CD14-positive monocyte (primary cell): ENCODE results near the gene MED28. TPM values are rescaled to one million over a fixed set of nuclear protein-coding genes. Genes with fewer than 3 reads are reported as not detected.

Experiments
- DNase-seq, 3 donors: peaks; one replicate each; pipeline ENCODE4 v3.0.0-alpha.2; 2011 to 2022
- H2AFZ ChIP-seq: 2 replicates; pipeline ENCODE4 v1.6.0; 2012; ENCODE audit warnings: mild to moderate bottlenecking, low read depth, low read length, inconsistent platforms; ENCODE audit not compliant: insufficient read depth, poor library complexity, severe bottlenecking
- H3K27ac ChIP-seq, 2 donors: 1 replicate in 1 of 2; 2 replicates in 1 of 2; pipeline ENCODE4 v1.5.1; 2012 to 2013; ENCODE audit warnings: low read length in 2 of 2, control low read depth in 1 of 2, inconsistent platforms in 1 of 2, low read depth in 1 of 2, mild to moderate bottlenecking in 1 of 2
- H3K27me3 ChIP-seq, 2 donors: one replicate each; pipeline versions ENCODE4 v1.6.0 to v1.6.1; 2011 to 2013; ENCODE audit warnings: low read length in 2 of 2; ENCODE audit not compliant: control insufficient read depth in 2 of 2, insufficient read depth in 2 of 2
- H3K36me3 ChIP-seq, 2 donors: replicated peaks in 1 of 2; 1 replicate in 1 of 2; 2 replicates in 1 of 2; pipeline versions ENCODE4 v1.5.1 to v1.6.1; 2012 to 2013; ENCODE audit warnings: low read length in 2 of 2, control low read depth in 1 of 2, inconsistent platforms in 1 of 2, mild to moderate bottlenecking in 1 of 2; ENCODE audit not compliant: insufficient read depth in 2 of 2, control insufficient read depth in 1 of 2
- H3K4me1 ChIP-seq, 2 donors: 1 replicate in 1 of 2; 2 replicates in 1 of 2; pipeline versions ENCODE4 v1.5.1 to v1.6.1; 2012 to 2013; ENCODE audit warnings: low read length in 2 of 2, control low read depth in 1 of 2, inconsistent platforms in 1 of 2, mild to moderate bottlenecking in 1 of 2, moderate library complexity in 1 of 2; ENCODE audit not compliant: insufficient read depth in 2 of 2, control insufficient read depth in 1 of 2
- H3K4me2 ChIP-seq: replicated peaks from 2 replicates; pipeline ENCODE3; 2012; ENCODE audit warnings: low read length, moderate library complexity, mild to moderate bottlenecking; ENCODE audit not compliant: poor library complexity, severe bottlenecking; ENCODE audit errors: extremely low read depth
- H3K4me3 ChIP-seq, 3 experiments: fragments of 200-600 bp in 1 of 3; sonication (generic) in 1 of 3; replicated peaks in 1 of 3; 1 replicate in 2 of 3; 2 replicates in 1 of 3; pipeline ENCODE4 v1.5.1; 2011 to 2013; ENCODE audit warnings: low read length in 3 of 3, mild to moderate bottlenecking in 3 of 3, control low read depth in 2 of 3, low read depth in 2 of 3, inconsistent platforms in 1 of 3, moderate library complexity in 1 of 3
- H3K79me2 ChIP-seq: 2 replicates; pipeline ENCODE4 v1.6.0; 2012; ENCODE audit warnings: mild to moderate bottlenecking, control low read depth, inconsistent platforms, low read length, moderate library complexity; ENCODE audit not compliant: insufficient read depth
- H3K9ac ChIP-seq: 2 replicates; pipeline ENCODE4 v1.6.0; 2017; ENCODE audit warnings: low read length, mild to moderate bottlenecking; ENCODE audit not compliant: insufficient read depth, poor library complexity, severe bottlenecking
- H3K9me3 ChIP-seq, 2 donors: replicated peaks in 1 of 2; 1 replicate in 1 of 2; 2 replicates in 1 of 2; pipeline versions ENCODE4 v1.5.1 to v1.6.1; 2012 to 2013; ENCODE audit warnings: low read length in 2 of 2, control low read depth in 1 of 2; ENCODE audit not compliant: control insufficient read depth in 1 of 2, insufficient read depth in 1 of 2
- H4K20me1 ChIP-seq: 2 replicates; pipeline ENCODE4 v1.6.0; 2012; ENCODE audit warnings: mild to moderate bottlenecking, low read length, control low read depth, moderate library complexity; ENCODE audit not compliant: insufficient read depth
- H3K27ac Mint-ChIP-seq, 7 donors: one replicate each; pipeline ENCODE4 v1.8.0; 2020; ENCODE audit warnings: mild to moderate bottlenecking in 7 of 7, mixed read lengths in 7 of 7, moderate library complexity in 6 of 7, inconsistent platforms in 2 of 7
- H3K27me3 Mint-ChIP-seq, 3 donors: one replicate each; pipeline ENCODE4 v1.8.0; 2021 to 2022; ENCODE audit warnings: low read depth in 3 of 3, mild to moderate bottlenecking in 3 of 3, mixed read lengths in 3 of 3, moderate library complexity in 3 of 3, inconsistent platforms in 1 of 3
- H3K36me3 Mint-ChIP-seq, 2 donors: one replicate each; pipeline ENCODE4 v1.8.0; 2020; ENCODE audit warnings: mixed read lengths in 2 of 2, inconsistent platforms in 1 of 2, mild to moderate bottlenecking in 1 of 2
- H3K4me1 Mint-ChIP-seq: one replicate; pipeline ENCODE4 v1.8.0; 2020; ENCODE audit warnings: mild to moderate bottlenecking, mixed read lengths
- H3K4me3 Mint-ChIP-seq, 2 donors: one replicate each; pipeline ENCODE4 v1.8.0; 2020; ENCODE audit warnings: mild to moderate bottlenecking in 2 of 2, mixed read lengths in 2 of 2, moderate library complexity in 1 of 2
- H3K9me3 Mint-ChIP-seq, 7 donors: one replicate each; pipeline ENCODE4 v1.8.0; 2020 to 2022; ENCODE audit warnings: mixed read lengths in 7 of 7, mild to moderate bottlenecking in 6 of 7, moderate library complexity in 6 of 7, inconsistent platforms in 2 of 7
- CTCF ChIP-seq: fragments of 200-600 bp; IDR thresholded peaks from one replicate; pipeline ENCODE4 v1.8.0; 2022; ENCODE audit warnings: antibody characterized with exemption, mild to moderate bottlenecking
- WGBS: methylation state at CpG from one replicate; pipeline ENCODE4 v1.1.5; 2013; ENCODE audit warnings: missing lambda C conversion rate; ENCODE audit not compliant: insufficient coverage; 5-methylcytosine and 5-hydroxymethylcytosine counted together
- intact Hi-C, 2 donors: fragments of 100-400 bp; cut with micrococcal nuclease; formaldehyde crosslinking; loops; one replicate each; pipeline versions ENCODE4 v1.15.0 to v1.15.1; 2023
- polyA plus RNA-seq, 3 donors: library from polyadenylated mRNA; depleted of rRNA in 1 of 3; unstranded in 2 of 3; stranded (reverse) in 1 of 3; fragments of 300-500 nt in 2 of 3; fragments of >200 nt in 1 of 3; fragmentation: Illumina TruSeq in 2 of 3; gene quantifications; 1 replicate in 2 of 3; 2 replicates in 1 of 3; pipeline ENCODE4 v1.2.3, GENCODE V29; 2012 to 2021

MED28 gene
- polyA plus RNA-seq, 3 donors = 8.6 to 46.4 (median 43.5) TPM

- H3K9me3 Mint-ChIP-seq = no peaks in the 10 kb centered on the region
- H3K4me3 ChIP-seq = no peak overlapping the region
- no peak overlapping the region for H2AFZ ChIP-seq
- H3K9ac ChIP-seq = no peak overlapping the region
- peak overlapping the region in 1 of 7 donors; percentile 42 for H3K27ac Mint-ChIP-seq
- H3K4me3 Mint-ChIP-seq = no peak overlapping the region
- intact Hi-C loops = no loop called here
- H3K27me3 ChIP-seq = no peaks in the 10 kb centered on the region
- peaks cover 90 to 93% of the 10 kb centered on the region in 2 donors for H3K36me3 Mint-ChIP-seq
- 98% methylated on average over 6 of the region's 10 CpGs for WGBS
- DNase-seq = no peak
- TF ChIP-seq CTCF = no peak
- H4K20me1 ChIP-seq = peaks cover 89% of the 10 kb centered on the region
- H3K9me3 ChIP-seq = no peaks in the 10 kb centered on the region
- H3K4me2 ChIP-seq = no peak overlapping the region
- H3K36me3 ChIP-seq = peaks cover 84 to 94% of the 10 kb centered on the region in 2 donors
- peaks cover 18% of the 10 kb centered on the region for H3K4me1 Mint-ChIP-seq
- no peak overlapping the region for H3K27ac ChIP-seq
- no peaks in the 10 kb centered on the region for H3K27me3 Mint-ChIP-seq
- peaks cover 18% of the 10 kb centered on the region for H3K79me2 ChIP-seq
- peaks cover 14 to 17% of the 10 kb centered on the region in 2 donors for H3K4me1 ChIP-seq
These were observed 29.8 kb upstream of the MED28 start for GRCh38 chr4:17584521-17585213.

- Histone ChIP-seq H4K20me1 (peaks cover 99% of the 10 kb centered on the region), H3K9ac (no peak overlapping the region), H3K36me3 (peaks cover 96 to 99% of the 10 kb centered on the region in 2 donors), H3K4me3 (no peak overlapping the region), H3K27me3 (no peaks in the 10 kb centered on the region), H2AFZ (no peak overlapping the region), H3K4me1 (no peaks in the 10 kb centered on the region), H3K79me2 (peaks cover 3% of the 10 kb centered on the region), H3K4me2 (no peak overlapping the region), H3K9me3 (no peaks in the 10 kb centered on the region), H3K27ac (no peak overlapping the region)
- DNase-seq = no peak
- Mint-ChIP-seq H3K4me3 (no peak overlapping the region), H3K27me3 (no peaks in the 10 kb centered on the region), H3K9me3 (no peaks in the 10 kb centered on the region), H3K4me1 (no peaks in the 10 kb centered on the region), H3K27ac (no peak overlapping the region), H3K36me3 (peaks cover 88 to 94% of the 10 kb centered on the region in 2 donors)
- 96% methylated on average over 5 of the region's 9 CpGs for WGBS
- intact Hi-C loops = no loop called here
- TF ChIP-seq CTCF = no peak
These were observed 27.2 kb upstream of the MED28 start for GRCh38 chr4:17587094-17587822.
